Nephron progenitor cell (in vitro differentiated cells): ENCODE data around the gene KANSL3.

ENCODE experiments used
- DNase-seq: peaks from one replicate; pipeline ENCODE4 v3.0.0; 2021
- H3K27ac Mint-ChIP-seq: 2 replicates; pipeline ENCODE4 v1.8.0; 2021; ENCODE audit warnings: mild to moderate bottlenecking, moderate library complexity, mixed read lengths
- H3K27me3 Mint-ChIP-seq: 2 replicates; pipeline ENCODE4 v1.8.0; 2021; ENCODE audit warnings: mild to moderate bottlenecking, low read depth, mixed read lengths; ENCODE audit not compliant: poor library complexity
- H3K36me3 Mint-ChIP-seq: 2 replicates; pipeline ENCODE4 v1.8.0; 2021; ENCODE audit warnings: low read depth, mixed read lengths
- H3K4me1 Mint-ChIP-seq: 2 replicates; pipeline ENCODE4 v1.8.0; 2021; ENCODE audit warnings: mixed read lengths
- H3K4me3 Mint-ChIP-seq: 2 replicates; pipeline ENCODE4 v1.8.0; 2021; ENCODE audit warnings: mild to moderate bottlenecking, moderate library complexity, mixed read lengths
- H3K9me3 Mint-ChIP-seq: 2 replicates; pipeline ENCODE4 v1.8.0; 2021; ENCODE audit warnings: mild to moderate bottlenecking, moderate library complexity, mixed read lengths
- CTCF ChIP-seq: fragments of 200-600 bp; sonication (generic); IDR thresholded peaks from 2 replicates; pipeline ENCODE4 v1.5.0; 2021; ENCODE audit warnings: antibody characterized with exemption

Gene KANSL3

GRCh38 chr2:96637385-96638143 is 548 bp downstream of the KANSL3 start:
- Mint-ChIP-seq H3K9me3 (no peaks in the 10 kb centered on the region), H3K27me3 (peaks cover 3% of the 10 kb centered on the region), H3K36me3 (peaks cover 19% of the 10 kb centered on the region), H3K4me1 (peaks cover 38% of the 10 kb centered on the region), H3K27ac (peak overlapping the region; percentile 92), H3K4me3 (peak overlapping the region; percentile 94)
- TF ChIP-seq CTCF, result no peak
- peak; percentile 81 for DNase-seq

- peaks cover 38% of the 10 kb centered on the region for H3K4me1 Mint-ChIP-seq
- peaks cover 19% of the 10 kb centered on the region for H3K36me3 Mint-ChIP-seq
- H3K27ac Mint-ChIP-seq, result no peak overlapping the region
- H3K9me3 Mint-ChIP-seq, result no peaks in the 10 kb centered on the region
- TF ChIP-seq CTCF, result no peak
- H3K4me3 Mint-ChIP-seq, result peak overlapping the region; percentile 94
- no peak for DNase-seq
- H3K27me3 Mint-ChIP-seq, result peaks cover 3% of the 10 kb centered on the region
Observed at GRCh38 chr2:96636551-96637171, 1.5 kb downstream of the KANSL3 start.

- DNase-seq, result no peak
- Mint-ChIP-seq H3K27me3 (no peaks in the 10 kb centered on the region), H3K36me3 (peaks cover 43% of the 10 kb centered on the region), H3K9me3 (no peaks in the 10 kb centered on the region), H3K4me3 (no peak overlapping the region), H3K27ac (no peak overlapping the region), H3K4me1 (peaks cover 38% of the 10 kb centered on the region)
- TF ChIP-seq CTCF, result no peak
Observed at GRCh38 chr2:96633641-96634040, 4.5 kb downstream of the KANSL3 start.

- Mint-ChIP-seq H3K36me3 (peaks cover 55% of the 10 kb centered on the region), H3K4me1 (peaks cover 30% of the 10 kb centered on the region), H3K27ac (no peak overlapping the region), H3K27me3 (no peaks in the 10 kb centered on the region), H3K9me3 (no peaks in the 10 kb centered on the region), H3K4me3 (no peak overlapping the region)
- TF ChIP-seq CTCF, result no peak
- no peak for DNase-seq
Observed at GRCh38 chr2:96631804-96632435, 6.2 kb downstream of the KANSL3 start.

GRCh38 chr2:96626553-96626942 is 11.6 kb downstream of the KANSL3 start:
- H3K4me3 Mint-ChIP-seq, result no peak overlapping the region
- no peak for DNase-seq
- no peaks in the 10 kb centered on the region for H3K9me3 Mint-ChIP-seq
- H3K27me3 Mint-ChIP-seq, result no peaks in the 10 kb centered on the region
- no peak overlapping the region for H3K27ac Mint-ChIP-seq
- H3K36me3 Mint-ChIP-seq, result peaks cover 69% of the 10 kb centered on the region
- H3K4me1 Mint-ChIP-seq, result peaks cover 13% of the 10 kb centered on the region
- no peak for TF ChIP-seq CTCF
